GM19023 (cell line): ENCODE measurements around the gene FBXO42.
"Not testable (repeated sequence)": the region's sequence is repeated elsewhere in the genome, so short reads cannot be mapped to it uniquely, and the experiment has no call there.

Experiments
- ATAC-seq: cut with Tn5 transposase; IDR thresholded peaks from one replicate; pipeline ENCODE4 v1.9.1; 2021; ENCODE audit warnings: mild to moderate bottlenecking, moderate library complexity; ENCODE audit not compliant: unreplicated experiment

FBXO42 gene

GRCh38 chr1:16222716-16223115 is 129.6 kb downstream of the FBXO42 start:
- not testable (repeated sequence) for ATAC-seq

- ATAC-seq: no peak
Measured at GRCh38 chr1:16221499-16221898, 130.8 kb downstream of the FBXO42 start.

DNA sequence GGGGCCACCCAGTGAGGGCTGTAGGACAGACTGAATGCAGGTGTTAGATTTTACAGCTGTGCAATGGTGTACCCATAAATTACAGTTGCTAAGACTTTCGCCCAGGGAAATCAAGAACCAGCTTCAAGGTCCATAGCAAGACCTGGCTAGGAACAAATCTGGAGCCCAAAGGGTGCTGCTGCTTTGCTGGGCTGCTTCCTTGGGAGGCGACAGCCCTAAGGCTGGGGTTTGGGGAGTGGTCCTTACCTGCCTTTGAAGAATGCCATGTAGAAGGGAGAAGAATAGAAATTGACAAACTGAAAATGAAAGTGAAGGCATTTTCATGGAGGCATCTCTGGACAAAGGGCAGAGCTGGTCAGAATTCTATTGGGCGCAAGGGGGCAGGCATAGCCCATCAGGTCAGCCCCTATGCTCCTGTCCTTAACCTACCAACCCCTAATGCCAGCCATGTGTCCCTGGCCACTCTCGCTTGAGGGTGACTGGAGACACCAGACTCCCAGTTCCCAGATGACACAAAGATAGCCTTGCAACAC is 132.2 kb downstream of the FBXO42 start:
- ATAC-seq: no peak

- ATAC-seq: no peak
Measured at GRCh38 chr1:16218674-16219071, 133.6 kb downstream of the FBXO42 start.

DNA sequence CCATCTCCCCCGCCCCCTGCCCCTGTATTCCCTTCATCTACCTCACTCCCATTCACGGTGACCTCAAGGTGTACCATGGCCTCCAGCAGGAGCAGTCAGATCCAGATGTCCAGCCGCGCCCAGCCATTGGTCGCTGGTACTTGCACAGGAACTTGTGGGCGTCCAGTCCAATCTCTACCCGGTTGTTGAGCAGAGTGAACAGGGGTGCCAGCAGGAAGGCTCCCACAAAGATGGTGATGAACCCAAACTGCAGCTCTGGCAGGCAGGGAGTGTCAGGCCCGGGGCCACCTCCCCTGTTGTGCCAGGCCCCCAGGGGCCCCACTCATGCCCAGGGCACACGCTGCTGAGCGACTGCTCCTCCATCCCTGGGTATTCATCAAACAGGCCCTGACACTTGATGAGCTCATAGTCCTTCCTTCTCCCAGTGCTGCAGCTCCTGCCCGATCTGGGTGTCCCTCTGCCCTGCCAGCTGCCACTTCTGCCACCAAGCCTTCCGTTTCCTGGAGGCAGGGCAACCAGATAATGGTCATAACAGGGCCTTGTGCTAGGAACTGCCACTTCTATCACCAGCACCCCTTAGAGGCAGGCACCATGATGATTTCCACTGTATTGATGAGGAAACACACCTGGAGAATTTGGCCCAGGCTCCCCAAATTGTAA is 134.1 kb downstream of the FBXO42 start:
- ATAC-seq: no peak

DNA sequence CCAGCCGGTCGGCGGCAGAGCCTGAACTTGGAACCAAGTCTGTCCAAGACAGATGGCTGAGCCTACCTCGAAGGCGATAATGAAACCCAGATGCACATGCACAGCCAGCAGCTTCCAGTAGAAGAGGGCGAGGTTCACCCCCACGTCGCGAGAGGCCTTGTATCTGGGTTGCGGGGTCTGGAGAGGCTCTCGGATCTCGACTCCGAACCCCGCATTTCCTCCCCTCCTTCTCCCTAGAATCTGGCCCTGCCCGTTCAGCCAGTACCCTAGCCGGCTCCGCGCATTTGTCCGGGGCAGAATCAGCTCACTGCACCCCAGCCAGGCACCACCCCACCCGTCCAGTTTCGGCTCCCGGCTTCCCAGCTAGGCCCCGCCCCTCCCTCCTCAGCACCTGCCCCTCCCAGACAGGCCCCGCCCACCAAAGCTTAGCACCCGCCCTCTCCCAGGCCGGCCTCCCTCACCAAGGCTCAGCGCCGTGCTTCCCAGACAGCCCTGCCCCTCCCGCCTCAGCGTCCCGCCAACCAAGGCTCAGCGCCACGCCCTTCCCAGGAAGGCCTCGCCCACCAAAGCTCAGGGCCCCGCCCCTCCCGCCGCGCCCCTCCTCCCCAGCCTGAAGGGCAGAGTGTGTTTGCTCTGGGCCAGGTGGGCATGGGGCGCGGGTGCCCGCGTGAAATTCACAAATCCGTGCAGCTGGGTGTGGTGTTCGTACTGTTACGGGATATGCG is 135.1 kb downstream of the FBXO42 start:
- peak; percentile 86 for ATAC-seq

DNA sequence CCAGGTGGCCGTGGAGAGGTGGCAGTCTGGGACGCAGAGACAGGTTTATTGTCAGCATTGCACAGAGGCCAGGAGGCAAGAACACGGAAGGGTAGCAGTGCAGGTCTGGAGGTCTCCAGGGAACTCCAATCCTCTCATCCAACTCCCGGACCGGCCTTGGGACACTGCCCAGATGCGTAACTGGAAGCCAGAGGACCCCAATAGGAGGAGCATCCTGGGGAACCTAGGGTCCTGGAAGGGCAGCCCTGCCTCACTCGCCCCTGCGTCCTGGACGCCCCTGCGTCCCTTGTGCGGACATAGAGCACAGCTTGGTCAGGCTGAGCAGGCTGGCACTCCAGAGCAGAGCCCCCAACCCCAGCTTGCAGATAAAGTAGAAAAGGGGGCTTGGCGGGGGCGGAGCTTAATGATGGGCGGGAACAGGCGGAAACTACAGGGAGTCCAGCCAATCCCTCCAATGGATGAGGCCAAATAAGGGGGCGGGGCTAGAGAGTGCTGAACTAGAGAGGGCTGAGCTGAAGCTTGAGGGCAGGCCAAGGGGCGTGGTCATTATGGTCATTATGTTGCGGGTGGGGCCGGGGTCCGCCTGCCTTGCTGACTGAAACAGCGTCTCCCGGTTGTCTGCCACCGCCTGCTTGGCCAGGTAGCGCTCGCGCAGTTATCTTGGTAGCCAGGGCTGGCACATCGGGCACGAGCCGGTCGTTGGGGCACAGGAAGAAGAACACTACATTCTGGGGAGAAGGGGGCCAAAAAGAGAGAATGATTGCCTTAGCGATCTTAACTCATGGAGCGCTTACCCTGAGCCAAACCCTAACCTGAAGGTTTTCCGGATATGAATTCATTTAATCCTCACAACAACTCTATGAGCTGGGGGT is 136.2 kb downstream of the FBXO42 start:
- ATAC-seq: peak; percentile 44

DNA sequence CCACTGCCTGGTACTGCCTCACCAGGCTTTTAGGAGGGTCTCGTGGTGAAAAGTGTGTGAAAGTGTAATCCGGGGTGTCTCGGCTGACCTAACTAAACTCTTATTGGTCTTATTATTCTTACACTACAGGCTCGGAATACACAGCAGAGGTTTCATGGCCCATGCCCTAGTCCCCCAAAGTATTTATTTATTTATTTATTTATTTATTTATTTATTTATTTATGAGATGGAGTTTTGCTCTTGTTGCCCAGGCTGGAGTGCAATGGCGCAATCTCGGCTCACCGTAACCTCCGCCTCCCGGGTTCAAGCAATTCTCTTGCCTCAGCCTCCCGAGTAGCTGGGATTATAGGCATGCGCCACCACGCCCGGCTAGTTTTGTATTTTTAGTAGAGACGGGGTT is 137.0 kb downstream of the FBXO42 start:
- not testable (repeated sequence) for ATAC-seq

DNA sequence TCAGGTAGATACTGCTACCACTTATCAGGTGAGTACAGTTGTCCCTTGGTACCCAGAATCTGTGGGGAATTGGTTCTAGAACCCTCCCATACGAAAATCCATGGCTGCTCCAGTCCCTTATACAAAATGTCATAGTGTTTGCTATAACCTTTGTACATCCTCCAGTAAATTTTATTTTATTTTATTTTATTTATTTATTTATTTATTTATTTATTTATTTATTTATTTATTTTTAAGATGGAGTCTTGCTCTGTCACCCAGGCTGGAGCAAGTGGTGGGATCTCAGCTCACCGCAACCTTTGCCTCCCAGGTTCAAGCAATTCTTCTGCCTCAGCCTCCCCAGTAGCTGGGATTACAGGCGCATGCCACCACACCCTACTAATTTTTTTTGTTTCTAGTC is 138.7 kb downstream of the FBXO42 start:
- not testable (repeated sequence) for ATAC-seq

DNA sequence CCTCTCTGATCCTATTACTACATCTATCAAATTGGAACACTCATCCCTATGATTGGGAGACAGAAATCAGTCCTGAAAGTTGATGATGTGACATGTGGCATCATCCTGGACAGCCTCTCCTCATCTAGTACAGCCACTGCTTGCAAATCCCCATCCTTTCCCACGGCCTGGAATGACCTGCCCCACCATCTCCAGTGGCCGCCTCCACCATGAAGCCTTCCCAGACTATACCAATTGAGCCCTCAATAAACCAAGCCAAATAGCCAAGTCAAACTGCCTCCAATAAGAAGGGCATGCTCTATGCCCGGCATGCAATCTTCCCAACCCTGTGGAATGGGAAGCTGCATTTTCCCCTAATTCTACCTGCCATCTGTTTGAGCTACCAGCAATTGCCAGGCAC is 139.3 kb downstream of the FBXO42 start:
- no peak for ATAC-seq

DNA sequence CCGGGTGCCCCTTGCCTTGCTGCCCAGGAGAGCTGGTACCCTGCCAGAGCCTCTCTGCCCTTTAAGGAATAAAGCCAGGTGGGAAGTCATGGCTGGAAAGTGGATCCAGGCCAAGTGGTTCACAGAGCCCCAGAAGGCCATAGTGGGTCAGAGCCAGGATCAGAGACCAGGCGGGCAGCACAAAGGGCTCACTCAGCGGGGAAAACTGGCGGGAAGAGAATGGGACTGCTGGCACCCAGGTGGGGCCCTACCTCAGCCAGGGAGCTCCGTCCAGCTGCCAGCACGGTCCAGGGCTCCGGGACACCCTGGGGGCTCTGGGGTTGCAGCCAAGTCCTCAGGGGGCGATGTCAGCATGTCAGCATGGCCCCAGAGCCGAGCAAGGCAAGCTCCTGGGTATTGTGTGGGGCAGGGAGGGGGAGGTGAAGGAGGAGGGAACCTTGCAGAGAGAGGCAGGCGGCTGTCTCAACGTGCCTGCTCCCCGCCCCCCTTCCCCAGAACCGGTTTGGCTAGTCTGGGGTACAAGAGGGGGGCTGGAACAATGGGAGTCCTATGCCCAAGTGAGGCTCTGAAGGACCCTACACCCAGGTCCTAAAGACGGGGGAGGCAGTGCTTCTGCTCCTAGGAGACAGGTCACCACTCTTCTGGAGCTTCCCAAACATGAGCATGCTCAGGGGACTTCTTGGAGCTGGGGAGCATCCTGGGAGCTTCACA is 139.9 kb downstream of the FBXO42 start, which contains the start of gene ARHGEF19:
Gene ARHGEF19, minus strand, starts transcription at position 402 of the 711 bp plus-strand sequence. CDS start 3,598 bp downstream, outside the sequence.
- no peak for ATAC-seq

GRCh38 chr1:16211824-16212223 is 140.5 kb downstream of the FBXO42 start:
- no peak for ATAC-seq

GRCh38 chr1:16210581-16210980 is 141.7 kb downstream of the FBXO42 start:
- ATAC-seq: no peak

DNA sequence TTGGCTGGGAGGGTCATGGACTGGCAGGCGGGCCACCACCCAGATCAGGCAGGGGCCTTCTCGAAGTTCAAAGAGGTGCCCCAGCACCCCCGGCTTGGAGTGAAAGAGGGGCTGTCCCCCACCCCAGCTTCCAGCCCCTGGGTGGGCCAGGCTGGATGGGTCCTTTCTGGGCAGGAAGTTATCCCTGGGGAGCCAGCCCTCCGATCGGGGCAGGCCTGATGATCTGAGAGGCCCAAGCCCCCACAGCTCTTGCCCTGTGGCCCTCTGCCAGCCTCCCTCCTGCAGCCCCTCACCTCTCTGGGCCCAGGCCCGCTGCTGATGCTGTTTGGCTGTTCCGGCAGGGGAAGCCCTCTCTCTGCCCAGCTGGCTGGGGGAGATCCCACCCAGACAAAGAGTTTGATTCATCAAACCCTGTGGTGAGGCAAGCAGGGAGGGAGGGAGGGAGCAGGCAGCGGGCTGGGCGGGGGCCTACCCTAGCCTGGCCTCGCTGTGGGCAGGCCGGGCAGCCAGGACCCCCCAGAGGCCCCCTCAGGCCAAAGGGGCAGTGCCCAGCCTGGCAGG is 142.4 kb downstream of the FBXO42 start:
- ATAC-seq: no peak

GRCh38 chr1:16209132-16209846 is 143.0 kb downstream of the FBXO42 start:
- no peak for ATAC-seq

DNA sequence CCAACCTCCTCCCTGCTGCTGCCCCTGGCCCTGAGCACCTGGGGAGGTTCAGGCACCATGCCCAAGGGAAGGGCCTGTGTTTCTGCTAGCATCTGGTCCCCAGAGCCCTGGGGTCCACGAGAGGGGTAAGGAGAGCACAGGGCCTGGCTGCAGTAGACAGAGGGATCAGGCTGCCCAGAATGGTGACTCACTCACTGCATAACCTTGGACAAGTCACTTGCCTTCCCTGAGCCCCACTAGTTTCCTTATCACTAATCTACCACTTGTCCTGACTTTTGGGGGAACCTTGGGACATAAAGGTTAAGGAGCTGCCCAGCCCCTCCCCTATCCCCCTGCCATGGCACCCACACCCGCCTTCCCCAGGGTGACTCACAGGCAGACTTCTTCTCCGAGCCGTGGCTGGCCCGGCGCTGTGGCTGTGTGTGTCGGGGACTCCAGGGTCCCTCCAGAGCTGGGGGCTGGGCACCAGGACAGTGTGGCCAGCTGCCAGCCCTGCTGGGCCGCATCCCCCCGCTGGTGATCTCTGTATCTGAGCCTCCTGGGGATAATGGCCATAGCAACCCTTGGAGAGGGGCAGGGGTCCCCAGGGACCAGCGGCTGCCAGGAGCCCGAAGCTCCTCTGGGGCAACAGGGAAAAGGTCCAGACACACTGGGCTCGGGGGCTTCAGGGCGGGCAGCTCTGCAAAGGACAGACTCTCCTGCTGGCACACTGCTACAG is 143.9 kb downstream of the FBXO42 start:
- ATAC-seq: no peak

DNA sequence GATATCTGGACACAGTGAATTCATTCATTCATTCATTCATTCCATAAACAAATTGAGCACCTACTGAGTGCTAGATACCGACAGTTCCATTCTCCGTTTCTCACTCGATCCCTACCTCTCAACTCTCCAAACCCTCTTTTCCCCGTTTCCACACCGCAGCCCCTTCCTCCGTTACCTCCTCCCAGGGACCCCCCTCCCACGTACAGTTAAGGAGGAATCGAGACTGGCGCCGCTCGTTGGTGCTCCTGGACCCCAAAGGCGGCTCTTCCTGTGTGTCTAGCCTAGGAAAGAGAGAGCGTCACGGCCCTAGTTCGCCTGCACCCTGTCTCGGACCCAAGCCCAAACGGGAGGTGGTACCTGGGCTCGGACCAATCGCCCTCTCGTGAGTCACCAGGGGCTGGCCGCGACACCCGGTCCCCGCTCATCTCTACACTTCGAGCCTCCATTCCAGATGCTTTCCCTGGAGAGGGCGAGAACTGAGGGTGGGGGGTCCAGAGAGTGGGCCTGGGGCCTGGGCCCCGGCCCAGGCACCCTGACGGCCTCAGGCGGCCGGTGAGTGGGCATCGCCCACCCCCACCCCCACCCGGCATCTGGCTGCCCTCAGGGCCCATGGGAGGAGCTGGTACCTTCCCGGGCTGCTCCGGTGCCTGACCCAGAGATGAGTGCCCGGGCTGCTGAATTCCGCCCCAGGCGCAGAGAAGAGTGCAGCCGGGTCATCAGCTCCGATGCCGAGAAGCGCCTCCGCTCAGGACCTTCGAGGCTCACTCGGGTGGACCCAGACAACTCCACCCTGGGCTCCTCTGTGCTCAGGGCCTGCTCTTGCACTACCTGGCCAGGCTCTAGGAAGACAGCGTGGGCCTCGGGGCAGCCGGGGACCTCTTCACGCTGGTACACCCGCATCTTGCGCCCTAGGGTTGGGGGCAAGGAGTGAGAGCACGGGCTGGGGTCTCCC is 144.7 kb downstream of the FBXO42 start:
- ATAC-seq: no peak
